GM18505 (cell line): ENCODE measurements around the gene SIX6.

Experiments
- ATAC-seq: cut with Tn5 transposase; IDR thresholded peaks from one replicate; pipeline ENCODE4 v1.9.1; 2021; ENCODE audit not compliant: unreplicated experiment
- POLR2A ChIP-seq: IDR thresholded peaks from 4 replicates; pipeline ENCODE4 v1.6.1; 2011; ENCODE audit warnings: borderline replicate concordance; ENCODE audit not compliant: insufficient read depth, insufficient read length; ENCODE audit errors: extremely low read depth

The SIX6 gene

DNA sequence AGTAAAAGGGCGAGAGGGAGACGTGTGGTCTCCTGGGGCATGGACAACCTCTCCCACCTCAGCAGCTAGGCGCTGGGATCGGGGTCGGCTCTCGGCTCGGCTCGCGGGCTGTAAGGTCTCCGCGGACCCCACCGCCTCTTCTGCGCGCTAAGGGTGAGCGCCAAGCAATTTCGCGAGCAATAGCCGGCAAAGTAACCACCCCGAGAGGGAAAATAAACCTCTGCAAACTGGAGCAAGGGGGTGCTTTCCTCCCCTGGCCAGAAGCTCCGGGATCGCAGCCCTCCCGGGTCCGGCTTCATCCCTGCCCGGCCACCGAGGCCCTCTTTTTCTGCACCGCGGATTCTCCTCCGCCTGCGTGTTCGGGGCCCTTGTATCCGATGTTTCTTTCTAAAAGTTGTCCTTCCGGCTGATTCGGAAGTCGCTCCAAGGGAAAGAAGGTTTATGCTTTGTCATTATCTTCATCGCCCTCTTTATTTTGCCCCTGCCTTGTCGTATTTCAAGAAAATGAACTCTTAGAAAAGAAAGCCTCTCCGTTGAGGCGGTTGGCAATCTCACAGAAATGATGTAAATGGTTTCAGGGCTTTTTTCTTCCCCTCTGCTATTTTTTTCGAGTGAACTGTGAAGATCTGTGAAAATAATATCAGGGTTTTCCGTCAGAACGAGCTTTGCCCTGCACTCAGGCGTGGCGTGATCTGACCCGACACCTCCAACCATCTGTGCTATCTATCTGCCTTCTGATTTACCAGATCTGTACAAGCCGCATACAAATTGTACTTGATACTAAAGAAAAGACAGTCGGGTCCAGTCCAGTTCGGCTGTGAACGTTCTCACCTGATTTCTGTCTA is 1.7 kb upstream of the SIX6 start:
- TF ChIP-seq POLR2A = no peak
- no peak for ATAC-seq

DNA sequence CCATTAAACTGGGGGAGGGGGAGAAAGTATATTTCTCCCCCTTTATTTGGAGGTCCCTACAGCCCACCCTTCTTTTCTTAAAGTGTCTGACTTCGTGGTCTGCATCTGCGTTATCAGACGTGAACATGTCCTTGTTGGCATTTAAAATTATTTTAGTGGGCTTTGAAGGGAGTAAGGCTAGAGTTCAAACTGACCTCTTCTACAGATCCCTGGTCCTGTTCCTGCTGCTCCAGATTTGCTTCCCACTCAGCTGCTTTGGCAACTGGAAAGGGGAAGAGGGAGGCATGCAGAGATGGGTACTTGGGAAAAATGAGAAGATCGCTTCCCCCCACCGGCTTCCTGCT is 611 bp upstream of the SIX6 start:
- ATAC-seq = no peak

DNA sequence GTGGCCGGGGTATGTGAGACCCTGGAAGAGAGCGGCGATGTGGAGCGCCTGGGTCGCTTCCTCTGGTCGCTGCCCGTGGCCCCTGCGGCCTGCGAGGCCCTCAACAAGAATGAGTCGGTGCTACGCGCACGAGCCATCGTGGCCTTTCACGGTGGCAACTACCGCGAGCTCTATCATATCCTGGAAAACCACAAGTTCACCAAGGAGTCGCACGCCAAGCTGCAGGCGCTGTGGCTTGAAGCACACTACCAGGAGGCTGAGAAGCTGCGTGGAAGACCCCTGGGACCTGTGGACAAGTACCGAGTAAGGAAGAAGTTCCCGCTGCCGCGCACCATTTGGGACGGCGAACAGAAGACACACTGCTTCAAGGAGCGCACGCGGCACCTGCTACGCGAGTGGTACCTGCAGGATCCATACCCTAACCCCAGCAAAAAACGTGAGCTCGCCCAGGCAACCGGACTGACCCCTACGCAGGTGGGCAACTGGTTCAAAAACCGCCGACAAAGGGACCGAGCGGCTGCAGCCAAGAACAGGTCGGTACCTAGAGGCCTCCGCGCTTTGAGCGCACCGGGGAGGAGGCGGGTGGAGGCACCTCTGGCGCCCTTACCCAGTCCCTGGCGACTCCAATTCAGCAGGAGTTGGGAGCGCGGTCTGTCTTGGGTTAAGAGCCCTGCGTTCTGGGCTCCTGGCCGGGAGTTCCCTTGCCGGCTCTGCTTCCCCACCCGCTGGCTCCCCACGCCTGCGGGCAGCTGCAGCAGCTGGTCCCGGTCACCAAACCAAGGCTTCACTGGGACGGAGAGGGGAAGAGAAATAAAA is 700 bp downstream of the SIX6 start:
- no peak for ATAC-seq
- no peak for TF ChIP-seq POLR2A

More for the DNA sequence above, 611 bp upstream of the SIX6 start:
- no peak for TF ChIP-seq POLR2A

DNA sequence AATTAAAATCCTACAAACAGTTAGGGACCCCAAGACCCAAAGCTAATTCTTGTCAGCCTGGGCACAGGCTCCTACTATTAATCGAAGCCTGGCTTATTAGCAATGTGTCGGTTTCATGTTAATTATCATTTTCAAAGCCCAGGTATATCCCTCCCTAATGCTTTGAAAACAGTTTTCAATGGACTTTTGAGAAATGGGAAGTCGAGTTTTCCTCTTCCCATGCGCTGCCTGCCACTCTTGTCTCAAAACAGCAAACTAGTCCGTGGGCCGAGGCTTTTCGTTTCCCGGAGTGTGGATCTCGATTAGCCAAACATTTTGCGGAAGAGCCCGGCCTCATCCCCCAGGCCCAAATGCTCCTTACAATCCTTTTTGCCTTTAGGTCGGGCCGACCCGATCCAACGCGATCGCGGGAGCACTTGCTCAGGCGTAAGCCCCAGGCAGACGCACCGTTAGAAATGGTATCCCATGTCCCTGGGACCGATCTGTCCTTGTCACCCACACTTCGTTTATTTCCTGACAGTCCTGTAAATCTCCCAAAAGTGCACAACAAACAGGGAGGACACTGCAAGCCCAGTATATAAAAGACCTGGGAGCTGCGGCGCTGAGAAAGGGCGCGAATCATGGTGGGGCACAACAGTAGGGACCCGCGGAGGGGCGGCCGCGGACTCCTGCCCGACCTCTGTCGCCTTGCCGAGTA is 1.5 kb downstream of the SIX6 start:
- no peak for TF ChIP-seq POLR2A
- no peak for ATAC-seq

DNA sequence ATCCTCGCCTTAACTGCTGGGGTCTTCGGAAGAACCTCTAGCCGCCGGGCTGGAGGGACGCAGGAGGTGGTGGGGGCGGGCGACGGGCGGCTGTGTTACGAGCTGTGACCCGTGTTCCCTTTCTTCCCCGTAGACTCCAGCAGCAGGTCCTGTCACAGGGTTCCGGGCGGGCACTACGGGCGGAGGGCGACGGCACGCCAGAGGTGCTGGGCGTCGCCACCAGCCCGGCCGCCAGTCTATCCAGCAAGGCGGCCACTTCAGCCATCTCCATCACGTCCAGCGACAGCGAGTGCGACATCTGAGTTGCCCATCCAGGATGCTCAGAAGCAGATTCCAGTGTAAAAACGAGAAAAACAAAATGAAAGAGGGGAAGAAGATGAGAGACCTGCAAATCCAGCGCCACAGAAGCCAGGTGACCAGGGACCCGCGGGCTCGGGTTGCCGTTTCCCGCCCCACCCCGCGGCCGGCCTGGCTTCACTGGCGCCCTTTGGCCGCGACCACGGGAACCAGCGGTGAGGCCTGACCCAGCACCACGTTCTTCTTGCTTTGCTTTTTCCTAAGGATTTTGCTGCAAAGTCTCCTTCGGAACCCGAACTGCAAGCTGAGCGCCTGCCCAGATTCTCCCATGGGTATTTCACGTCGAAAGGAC is 2.1 kb downstream of the SIX6 start:
- ATAC-seq = no peak
- no peak for TF ChIP-seq POLR2A

DNA sequence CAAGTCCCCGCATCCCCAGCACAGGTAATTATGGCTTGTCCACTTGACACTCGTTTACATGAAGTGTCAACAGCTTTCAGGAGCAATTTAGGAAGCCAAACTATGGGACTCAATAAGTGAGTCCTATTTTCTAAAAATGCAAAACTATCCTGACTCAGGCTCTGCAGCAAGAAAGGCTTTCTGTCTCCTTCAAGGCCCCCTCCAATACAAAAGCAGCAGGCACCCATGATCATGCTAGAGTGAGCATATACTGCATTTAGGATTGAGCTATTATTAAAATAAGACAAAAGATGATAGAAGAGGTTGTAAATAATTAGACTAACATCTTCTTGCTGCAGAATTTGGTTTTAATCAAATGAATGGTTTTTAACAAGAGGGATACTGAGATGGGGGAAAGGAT is 3.2 kb downstream of the SIX6 start:
- no peak for ATAC-seq
- no peak for TF ChIP-seq POLR2A

DNA sequence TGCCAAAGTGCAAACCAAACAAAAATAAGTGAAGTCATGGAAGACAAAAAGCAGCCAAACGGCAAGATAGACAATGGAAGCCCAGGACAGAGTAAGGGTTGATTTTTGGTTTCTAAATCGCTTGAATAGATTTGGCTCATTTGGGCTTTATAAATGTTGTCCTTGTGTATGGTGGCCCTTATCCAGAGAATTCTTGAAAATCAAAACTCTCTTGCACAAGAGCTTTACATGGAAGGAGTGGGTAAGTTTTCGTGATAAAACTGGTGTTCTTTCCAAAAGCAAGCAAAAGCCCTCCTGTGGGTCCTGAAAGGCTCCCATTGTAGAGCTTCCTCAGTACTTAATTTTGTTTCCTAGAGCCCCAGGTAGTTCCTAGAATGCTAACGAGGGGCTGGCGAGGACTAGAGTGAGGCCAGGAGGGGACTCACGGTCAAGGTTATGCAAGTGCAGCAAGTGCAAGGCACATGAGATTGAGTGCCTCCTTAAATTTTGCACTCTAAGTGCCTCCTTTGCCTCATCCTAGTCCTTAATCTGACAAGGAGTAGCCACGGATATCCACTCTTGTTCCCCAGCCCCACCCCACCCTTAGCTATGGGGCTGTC is 4.1 kb downstream of the SIX6 start:
- no peak for ATAC-seq
- no peak for TF ChIP-seq POLR2A

DNA sequence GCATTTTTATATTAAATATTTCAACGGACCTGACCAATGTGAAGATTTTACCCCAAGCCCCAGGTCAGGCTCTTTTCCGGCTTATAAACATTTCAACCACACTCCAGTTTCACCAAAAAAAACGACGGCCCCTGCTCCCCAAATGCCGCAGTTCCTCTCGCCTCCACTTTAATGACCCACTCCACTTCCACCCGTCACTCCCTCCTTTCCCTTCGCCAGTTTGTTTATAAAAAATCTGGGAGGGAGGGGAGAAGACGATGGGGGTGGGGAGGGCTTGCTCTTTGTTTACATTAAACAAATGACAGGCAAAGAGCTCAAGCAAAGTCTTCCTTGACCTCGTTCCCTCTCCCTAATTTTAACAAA is 5.4 kb downstream of the SIX6 start:
- TF ChIP-seq POLR2A = no peak
- ATAC-seq = no peak

DNA sequence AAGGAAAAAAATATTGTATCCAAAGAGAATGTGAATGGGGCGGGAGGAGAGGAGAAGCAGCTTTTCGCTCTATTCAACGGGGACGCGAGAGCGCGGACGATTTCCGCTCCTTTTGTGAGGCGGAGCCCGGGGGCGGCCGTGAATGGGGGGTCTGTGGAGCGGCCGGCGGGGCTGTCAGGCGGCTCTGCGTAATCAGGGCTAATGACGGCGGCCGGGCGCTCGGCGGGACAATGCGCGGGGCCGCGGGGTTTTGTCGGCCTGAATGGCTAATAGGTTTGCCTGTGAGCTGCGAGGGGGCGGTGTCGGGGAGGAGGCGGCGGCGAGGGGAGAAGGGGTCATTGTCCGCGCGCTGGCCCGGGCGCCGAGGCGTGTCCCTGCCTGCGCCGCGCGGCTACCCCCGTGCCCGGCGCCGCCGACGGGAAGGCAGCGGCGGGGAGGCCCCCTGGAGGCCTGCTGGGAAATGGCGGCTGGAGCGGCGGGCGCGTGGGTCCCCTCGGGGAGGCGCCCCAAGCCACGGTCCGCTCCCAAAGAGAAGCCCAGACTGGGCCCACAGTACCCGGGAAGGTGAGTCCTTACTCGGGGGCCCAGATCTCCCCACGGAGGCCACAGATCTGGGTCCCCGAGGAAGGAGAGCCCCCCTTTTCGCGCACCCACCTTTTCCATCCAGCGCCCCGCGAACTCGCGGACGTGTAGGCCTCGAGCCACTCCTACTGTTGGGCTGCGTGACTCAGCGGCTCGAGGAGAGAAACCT is 6.0 kb downstream of the SIX6 start:
- ATAC-seq = peak; percentile 63
- TF ChIP-seq POLR2A = no peak

DNA sequence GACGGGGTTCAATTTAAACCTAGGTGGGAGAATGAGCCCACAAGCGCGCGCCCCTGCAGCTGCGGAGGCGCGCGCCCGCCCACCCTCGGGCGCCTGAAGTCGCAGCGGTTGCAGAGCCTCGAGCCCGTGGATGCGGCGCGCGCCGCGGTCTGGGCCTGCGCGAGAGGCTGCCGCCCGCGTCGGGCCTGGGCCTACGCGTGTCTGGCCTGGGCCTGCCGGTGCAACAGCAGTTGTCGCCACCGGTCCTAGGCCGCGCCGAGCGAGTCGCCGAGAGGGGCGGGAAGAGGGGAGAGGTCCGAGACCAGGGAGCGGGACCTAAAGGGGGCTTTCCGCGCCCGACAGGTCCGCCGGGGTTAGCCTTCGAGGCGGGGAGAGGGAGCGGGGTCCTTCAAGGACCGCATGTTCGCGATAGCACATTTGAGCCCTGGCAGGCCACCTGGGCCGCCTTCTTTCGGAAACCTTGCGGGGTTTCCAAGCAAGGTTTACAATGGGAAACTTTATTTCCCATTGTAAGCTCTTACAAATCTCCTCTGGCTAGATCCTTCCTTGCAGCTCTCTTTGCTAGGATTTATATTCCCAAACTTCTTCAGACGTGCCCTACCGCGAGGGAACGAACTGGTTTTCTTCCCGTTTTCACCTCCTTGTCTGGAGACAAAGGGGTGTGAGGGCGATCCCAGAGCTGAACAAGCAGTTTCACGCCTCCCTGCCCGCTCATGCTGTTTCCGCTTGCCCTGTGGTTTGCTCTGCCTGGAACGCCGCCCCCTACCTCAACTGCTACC is 6.8 kb downstream of the SIX6 start:
- no peak for TF ChIP-seq POLR2A
- ATAC-seq = no peak

DNA sequence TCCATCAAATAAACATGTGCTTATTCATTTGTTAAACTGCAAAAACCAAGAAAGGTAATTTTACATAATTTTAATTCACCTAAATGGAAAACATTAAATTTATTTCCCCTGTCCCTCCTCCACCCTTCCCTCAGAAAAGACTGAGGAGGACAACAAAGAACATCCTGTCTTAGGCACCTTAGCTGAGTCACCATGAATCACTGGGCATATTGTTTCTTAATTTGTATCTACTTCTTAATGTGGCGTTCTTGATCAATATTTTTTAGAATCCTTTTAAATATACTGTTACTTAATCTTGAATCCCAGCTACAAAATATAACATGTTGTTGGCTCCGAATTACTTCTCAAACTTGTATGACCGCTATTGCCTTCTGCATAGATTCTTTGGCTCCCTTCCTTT is 23.5 kb downstream of the SIX6 start:
- no peak for ATAC-seq
- TF ChIP-seq POLR2A = no peak
